ENCODE data around the gene ASPG.

ASPG gene

GRCh38 chr14:104142946-104143470 lies 57.5 kb downstream of the ASPG start (continued):
- TF ChIP-seq, protein P1, sequence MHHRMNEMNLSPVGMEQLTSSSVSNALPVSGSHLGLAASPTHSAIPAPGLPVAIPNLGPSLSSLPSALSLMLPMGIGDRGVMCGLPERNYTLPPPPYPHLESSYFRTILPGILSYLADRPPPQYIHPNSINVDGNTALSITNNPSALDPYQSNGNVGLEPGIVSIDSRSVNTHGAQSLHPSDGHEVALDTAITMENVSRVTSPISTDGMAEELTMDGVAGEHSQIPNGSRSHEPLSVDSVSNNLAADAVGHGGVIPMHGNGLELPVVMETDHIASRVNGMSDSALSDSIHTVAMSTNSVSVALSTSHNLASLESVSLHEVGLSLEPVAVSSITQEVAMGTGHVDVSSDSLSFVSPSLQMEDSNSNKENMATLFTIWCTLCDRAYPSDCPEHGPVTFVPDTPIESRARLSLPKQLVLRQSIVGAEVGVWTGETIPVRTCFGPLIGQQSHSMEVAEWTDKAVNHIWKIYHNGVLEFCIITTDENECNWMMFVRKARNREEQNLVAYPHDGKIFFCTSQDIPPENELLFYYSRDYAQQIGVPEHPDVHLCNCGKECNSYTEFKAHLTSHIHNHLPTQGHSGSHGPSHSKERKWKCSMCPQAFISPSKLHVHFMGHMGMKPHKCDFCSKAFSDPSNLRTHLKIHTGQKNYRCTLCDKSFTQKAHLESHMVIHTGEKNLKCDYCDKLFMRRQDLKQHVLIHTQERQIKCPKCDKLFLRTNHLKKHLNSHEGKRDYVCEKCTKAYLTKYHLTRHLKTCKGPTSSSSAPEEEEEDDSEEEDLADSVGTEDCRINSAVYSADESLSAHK (tag by site-specific recombination; IDR thresholded peaks at IDR 0.05) = no peak

DNA sequence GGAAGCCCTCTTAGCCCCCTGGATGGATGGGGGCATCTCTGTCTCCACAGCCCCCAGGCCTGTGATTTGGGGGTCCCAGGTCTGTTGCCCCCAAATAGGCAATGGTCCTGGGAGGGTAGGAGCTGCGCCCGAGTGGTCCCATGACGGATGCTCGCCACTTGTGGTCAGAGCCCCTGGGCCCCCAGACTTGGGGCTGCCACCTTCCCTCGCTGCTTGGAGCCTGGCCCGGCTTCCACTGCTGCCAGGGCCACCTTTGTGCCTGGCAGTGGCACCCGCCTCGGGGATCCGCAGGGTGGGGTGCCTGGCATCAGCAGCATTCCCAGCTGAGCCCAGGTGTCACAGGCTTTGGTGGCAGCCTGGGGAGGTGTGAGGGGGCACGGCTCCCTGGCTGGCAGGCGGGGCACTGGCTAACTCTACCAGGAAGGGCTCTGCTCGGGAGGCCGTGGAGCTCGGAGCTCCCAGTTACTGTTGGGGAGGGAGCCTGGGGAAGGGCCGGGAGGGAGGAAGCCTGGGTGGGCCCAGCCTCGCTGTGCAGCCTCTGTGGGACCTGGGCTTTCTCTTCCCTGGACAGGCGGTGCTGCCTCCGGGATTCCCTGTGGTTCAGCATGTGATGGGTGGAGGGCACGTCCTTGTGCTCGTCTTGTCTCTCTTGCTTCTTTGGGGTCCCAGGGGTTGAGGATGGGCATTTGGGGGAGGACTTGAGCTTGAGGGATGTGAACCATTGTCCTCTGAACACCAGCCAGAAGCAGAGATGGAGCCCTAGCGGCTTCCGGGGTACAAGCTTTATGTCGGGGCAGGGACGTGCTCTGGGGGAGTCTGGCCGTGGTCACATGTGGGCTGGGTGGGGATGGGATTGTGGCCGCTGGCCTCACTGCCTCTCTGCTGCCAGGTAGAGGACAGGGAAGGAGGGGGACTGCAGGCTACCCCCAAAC lies 58.3 kb downstream of the ASPG start:
- no peaks in the 10 kb centered on the region for H3K9me3 ChIP-seq (ENCODE audit: control insufficient read depth, insufficient read depth, low read depth, low read length)
- no peak overlapping the region for H3K4me3 ChIP-seq (ENCODE audit: low read depth, low read length)
- H3K36me3 ChIP-seq (ENCODE audit: control insufficient read depth in 2 of 2, insufficient read depth in 1 of 2, low read length in 2 of 2) = peaks cover 0 to 16% of the 10 kb centered on the region in 2 experiments; a peak in 1 of 3 replicates
- ChIA-PET CTCF (interaction anchor here (0.7 to 1.3 kb wide), 2 partner anchors 13 to 66 kb away, joined by 3 to 5 read pairs; no protein-coding TSS in a partner anchor), POLR2A (interaction anchor here (0.6 to 0.7 kb wide), 2 partner anchors 64 to 248 kb away, joined by 3 to 12 read pairs; no protein-coding TSS in a partner anchor)
- TF ChIP-seq ZNF366 (tag by site-specific recombination; conservative IDR thresholded peaks at IDR 0.05) = no peak
- no peak for TF ChIP-seq ZNF677 (tag by site-specific recombination; IDR thresholded peaks at IDR 0.05)
- no peak for TF ChIP-seq ZNF211 (tag by site-specific recombination; IDR thresholded peaks at IDR 0.05; ENCODE audit: low read depth)
- no peak for TF ChIP-seq GLIS1 (tag by site-specific recombination; IDR thresholded peaks at IDR 0.05)
- TF ChIP-seq ZNF585B (tag by site-specific recombination; IDR thresholded peaks at IDR 0.05) = no peak
- TF ChIP-seq INSM2 (tag by site-specific recombination; IDR thresholded peaks at IDR 0.05) = no peak
- TF ChIP-seq, protein P2, sequence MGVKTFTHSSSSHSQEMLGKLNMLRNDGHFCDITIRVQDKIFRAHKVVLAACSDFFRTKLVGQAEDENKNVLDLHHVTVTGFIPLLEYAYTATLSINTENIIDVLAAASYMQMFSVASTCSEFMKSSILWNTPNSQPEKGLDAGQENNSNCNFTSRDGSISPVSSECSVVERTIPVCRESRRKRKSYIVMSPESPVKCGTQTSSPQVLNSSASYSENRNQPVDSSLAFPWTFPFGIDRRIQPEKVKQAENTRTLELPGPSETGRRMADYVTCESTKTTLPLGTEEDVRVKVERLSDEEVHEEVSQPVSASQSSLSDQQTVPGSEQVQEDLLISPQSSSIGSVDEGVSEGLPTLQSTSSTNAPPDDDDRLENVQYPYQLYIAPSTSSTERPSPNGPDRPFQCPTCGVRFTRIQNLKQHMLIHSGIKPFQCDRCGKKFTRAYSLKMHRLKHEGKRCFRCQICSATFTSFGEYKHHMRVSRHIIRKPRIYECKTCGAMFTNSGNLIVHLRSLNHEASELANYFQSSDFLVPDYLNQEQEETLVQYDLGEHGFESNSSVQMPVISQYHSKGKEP (tag by site-specific recombination; IDR thresholded peaks at IDR 0.05) = no peak
- TF ChIP-seq ZNF239 (tag by site-specific recombination; IDR thresholded peaks at IDR 0.05) = no peak
- TF ChIP-seq ZNF292 (tag by site-specific recombination; IDR thresholded peaks at IDR 0.05; ENCODE audit: borderline replicate concordance, low read depth) = no peak
- TF ChIP-seq SCRT1 (tag by site-specific recombination; IDR thresholded peaks at IDR 0.05; ENCODE audit: borderline replicate concordance) = no peak
- TF ChIP-seq, protein P3, sequence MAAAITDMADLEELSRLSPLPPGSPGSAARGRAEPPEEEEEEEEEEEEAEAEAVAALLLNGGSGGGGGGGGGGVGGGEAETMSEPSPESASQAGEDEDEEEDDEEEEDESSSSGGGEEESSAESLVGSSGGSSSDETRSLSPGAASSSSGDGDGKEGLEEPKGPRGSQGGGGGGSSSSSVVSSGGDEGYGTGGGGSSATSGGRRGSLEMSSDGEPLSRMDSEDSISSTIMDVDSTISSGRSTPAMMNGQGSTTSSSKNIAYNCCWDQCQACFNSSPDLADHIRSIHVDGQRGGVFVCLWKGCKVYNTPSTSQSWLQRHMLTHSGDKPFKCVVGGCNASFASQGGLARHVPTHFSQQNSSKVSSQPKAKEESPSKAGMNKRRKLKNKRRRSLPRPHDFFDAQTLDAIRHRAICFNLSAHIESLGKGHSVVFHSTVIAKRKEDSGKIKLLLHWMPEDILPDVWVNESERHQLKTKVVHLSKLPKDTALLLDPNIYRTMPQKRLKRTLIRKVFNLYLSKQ (tag by site-specific recombination; IDR thresholded peaks at IDR 0.05; ENCODE audit: borderline replicate concordance) = no peak
- no peak for TF ChIP-seq ZNF561 (tag by site-specific recombination; IDR thresholded peaks at IDR 0.05; ENCODE audit: borderline replicate concordance)
- TF ChIP-seq, protein P4, sequence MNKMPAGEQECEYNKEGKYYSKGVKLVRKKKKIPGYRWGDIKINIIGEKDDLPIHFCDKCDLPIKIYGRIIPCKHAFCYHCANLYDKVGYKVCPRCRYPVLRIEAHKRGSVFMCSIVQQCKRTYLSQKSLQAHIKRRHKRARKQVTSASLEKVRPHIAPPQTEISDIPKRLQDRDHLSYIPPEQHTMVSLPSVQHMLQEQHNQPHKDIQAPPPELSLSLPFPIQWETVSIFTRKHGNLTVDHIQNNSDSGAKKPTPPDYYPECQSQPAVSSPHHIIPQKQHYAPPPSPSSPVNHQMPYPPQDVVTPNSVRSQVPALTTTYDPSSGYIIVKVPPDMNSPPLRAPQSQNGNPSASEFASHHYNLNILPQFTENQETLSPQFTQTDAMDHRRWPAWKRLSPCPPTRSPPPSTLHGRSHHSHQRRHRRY (tag by site-specific recombination; IDR thresholded peaks at IDR 0.05) = no peak
- no peak for TF ChIP-seq ZNF707 (tag by site-specific recombination; IDR thresholded peaks at IDR 0.05)
- TF ChIP-seq ZBTB17 (tag by site-specific recombination; IDR thresholded peaks at IDR 0.05) = no peak
- TF ChIP-seq ZNF670 (tag by site-specific recombination; IDR thresholded peaks at IDR 0.05; ENCODE audit: low read depth) = no peak
- TF ChIP-seq SCRT2 (tag by site-specific recombination; IDR thresholded peaks at IDR 0.05) = no peak
- no peak overlapping the region for H3K27ac ChIP-seq (ENCODE audit: extremely low read depth, low read depth, low read length)
- H3K4me1 ChIP-seq (ENCODE audit: control insufficient read depth, insufficient read depth, low read length) = 0 out of 2 replicates have a peak, but pooled peaks cover 4% of the 10 kb centered on the region

Measured in HEK293 (cell line).